ENCODE measurements around the gene SRSF9. TPM values are rescaled to one million over a fixed set of nuclear protein-coding genes. Genes with fewer than 3 reads are reported as not detected.

SRSF9 gene
- total RNA-seq, 1 experiment from 2014 or later = 244 TPM

DNA sequence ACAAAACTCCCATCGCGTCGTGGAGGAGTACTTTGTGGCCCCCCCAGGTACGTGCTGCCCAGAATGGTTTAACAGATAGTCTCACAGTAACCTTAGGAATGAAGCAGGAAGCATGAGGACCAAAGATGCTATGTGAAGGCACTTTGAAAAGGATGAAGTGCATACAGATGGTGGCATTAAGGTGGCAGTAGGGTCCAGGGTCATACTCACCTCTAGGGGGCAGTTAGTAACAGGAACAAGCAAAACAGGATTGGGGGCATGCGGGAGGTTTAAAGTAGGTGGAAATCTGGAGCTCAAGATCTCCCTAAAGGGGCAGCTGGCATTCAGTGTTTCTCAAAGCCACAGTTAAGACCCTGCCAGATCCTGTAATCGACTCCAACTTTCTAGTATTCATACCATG, 12.4 kb downstream of the SRSF9 start:
- peaks cover 92% of the 10 kb centered on the region for H3K36me3 Mint-ChIP-seq (ENCODE audit: insufficient read depth, unreplicated experiment)
- peak; percentile 47 to 48 for TF ChIP-seq CTCF (IDR thresholded peaks at IDR 0.05; ENCODE audit: insufficient read depth in 1 of 2, low read depth in 1 of 2, low read length in 1 of 2, severe bottlenecking in 1 of 2, unreplicated experiment in 1 of 2)
- ChIA-PET CTCF (interaction anchor here (0.5 to 1.5 kb wide), 5 partner anchors 8 to 178 kb away, joined by 3 to 9 read pairs (median 4); no protein-coding TSS in a partner anchor), POLR2A (interaction anchor here (0.6 to 1.1 kb wide), 2 partner anchors 9 to 12 kb away, joined by 6 to 12 read pairs; no protein-coding TSS in a partner anchor)
- DNase-seq = peak in 1 of 2 experiments; percentile 47
- no peaks in the 10 kb centered on the region for H3K27me3 Mint-ChIP-seq (ENCODE audit: insufficient read depth, unreplicated experiment)
- H3K4me3 Mint-ChIP-seq (ENCODE audit: unreplicated experiment) = no peak overlapping the region
- H3K9me3 Mint-ChIP-seq (ENCODE audit: unreplicated experiment) = no peaks in the 10 kb centered on the region
- H3K27me3 ChIP-seq (replicated peaks; ENCODE audit: control insufficient read depth, insufficient read depth, low read length) = no peaks in the 10 kb centered on the region
- H3K4me1 Mint-ChIP-seq (ENCODE audit: low read depth, unreplicated experiment) = no peaks in the 10 kb centered on the region
- H3K27ac Mint-ChIP-seq (ENCODE audit: unreplicated experiment) = peak overlapping the region; percentile 29
- no peak overlapping the region for H3K4me3 ChIP-seq (ENCODE audit: low read depth, low read length)
- H3K9me3 ChIP-seq = no peaks in the 10 kb centered on the region
- intact Hi-C loops (cut with micrococcal nuclease; ENCODE audit: unreplicated experiment) = no loop called here
- no TSS peak for BruUV-seq (replicated peaks)
- peaks cover 15% of the 10 kb centered on the region for H3K4me1 ChIP-seq
- H3K36me3 ChIP-seq (ENCODE audit: control insufficient read depth, insufficient read depth, low read length) = peaks cover 3% of the 10 kb centered on the region

DNA sequence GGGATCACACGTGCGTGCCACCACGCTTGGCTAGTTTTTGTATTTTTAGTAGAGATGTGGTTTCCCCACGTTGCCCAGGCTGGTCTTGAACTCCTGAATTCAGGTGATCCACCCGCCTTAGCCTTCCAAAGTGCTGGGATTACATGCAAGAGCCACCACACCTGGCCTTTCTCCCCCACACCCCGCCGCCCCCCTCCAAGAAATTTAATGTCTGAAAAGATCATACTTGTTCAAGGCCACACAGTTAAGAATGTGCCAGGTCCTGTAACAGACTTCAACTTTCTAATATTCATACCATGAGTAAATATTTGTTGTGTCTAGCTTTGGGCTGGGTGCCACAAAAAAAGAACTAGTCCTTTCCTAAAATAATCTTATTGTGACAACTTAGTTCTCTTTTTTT, 14.2 kb downstream of the SRSF9 start:
- ChIA-PET CTCF (no interaction called here), POLR2A (no interaction called here)
- TF ChIP-seq CTCF (IDR thresholded peaks at IDR 0.05; ENCODE audit: insufficient read depth in 1 of 2, low read depth in 1 of 2, low read length in 1 of 2, severe bottlenecking in 1 of 2, unreplicated experiment in 1 of 2) = no peak
- intact Hi-C loops (cut with micrococcal nuclease; ENCODE audit: unreplicated experiment) = no loop called here
- H3K27me3 Mint-ChIP-seq (ENCODE audit: insufficient read depth, unreplicated experiment) = no peaks in the 10 kb centered on the region
- no peaks in the 10 kb centered on the region for H3K9me3 Mint-ChIP-seq (ENCODE audit: unreplicated experiment)
- Histone ChIP-seq H3K27me3 (replicated peaks; ENCODE audit: control insufficient read depth, insufficient read depth, low read length) (no peaks in the 10 kb centered on the region), H3K36me3 (ENCODE audit: control insufficient read depth, insufficient read depth, low read length) (peaks cover 5% of the 10 kb centered on the region), H3K9me3 (no peaks in the 10 kb centered on the region), H3K4me3 (ENCODE audit: low read depth, low read length) (no peak overlapping the region), H3K4me1 (peaks cover 12% of the 10 kb centered on the region)
- no peaks in the 10 kb centered on the region for H3K4me1 Mint-ChIP-seq (ENCODE audit: low read depth, unreplicated experiment)
- BruUV-seq (replicated peaks) = no TSS peak
- H3K36me3 Mint-ChIP-seq (ENCODE audit: insufficient read depth, unreplicated experiment) = peaks cover 85% of the 10 kb centered on the region
- H3K27ac Mint-ChIP-seq (ENCODE audit: unreplicated experiment) = no peak overlapping the region
- DNase-seq = no peak
- H3K4me3 Mint-ChIP-seq (ENCODE audit: unreplicated experiment) = no peak overlapping the region

DNA sequence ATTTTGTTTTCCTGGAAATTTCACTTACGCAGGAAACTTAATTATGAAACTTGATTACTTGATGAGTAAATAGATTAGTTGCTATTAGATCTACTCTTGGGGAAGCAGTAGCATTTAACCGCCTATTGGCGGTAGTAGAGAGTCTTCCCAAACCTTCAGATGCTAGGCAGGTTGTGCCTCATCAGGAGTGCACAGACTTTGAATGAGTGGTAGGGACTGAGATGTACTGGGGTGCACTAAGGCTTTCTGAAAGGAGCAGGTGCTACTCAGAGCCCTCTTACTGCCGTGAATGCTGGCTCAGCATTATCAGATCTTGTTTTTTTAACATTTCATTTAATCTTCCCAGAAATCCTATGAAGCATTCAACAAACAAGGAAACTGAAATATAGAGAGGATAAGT, 15.6 kb downstream of the SRSF9 start:
- Mint-ChIP-seq H3K9me3 (ENCODE audit: unreplicated experiment) (no peaks in the 10 kb centered on the region), H3K4me1 (ENCODE audit: low read depth, unreplicated experiment) (no peaks in the 10 kb centered on the region), H3K36me3 (ENCODE audit: insufficient read depth, unreplicated experiment) (peaks cover 85% of the 10 kb centered on the region), H3K27me3 (ENCODE audit: insufficient read depth, unreplicated experiment) (no peaks in the 10 kb centered on the region), H3K4me3 (ENCODE audit: unreplicated experiment) (no peak overlapping the region), H3K27ac (ENCODE audit: unreplicated experiment) (no peak overlapping the region)
- peaks cover 12% of the 10 kb centered on the region for H3K4me1 ChIP-seq
- ChIA-PET CTCF (interaction anchor here (1.1 kb wide), 2 partner anchors 12 to 24 kb away, joined by 4 to 6 read pairs; no protein-coding TSS in a partner anchor), POLR2A (interaction anchor here (0.6 kb wide), 1 partner anchor 137 kb away, joined by 5 read pairs; no protein-coding TSS in a partner anchor)
- no peak for DNase-seq
- no TSS peak for BruUV-seq (replicated peaks)
- H3K27me3 ChIP-seq (replicated peaks; ENCODE audit: control insufficient read depth, insufficient read depth, low read length) = no peaks in the 10 kb centered on the region
- TF ChIP-seq CTCF (IDR thresholded peaks at IDR 0.05; ENCODE audit: insufficient read depth in 1 of 2, low read depth in 1 of 2, low read length in 1 of 2, severe bottlenecking in 1 of 2, unreplicated experiment in 1 of 2) = peak; percentile 36 to 49
- H3K9me3 ChIP-seq = no peaks in the 10 kb centered on the region
- peaks cover 6% of the 10 kb centered on the region for H3K36me3 ChIP-seq (ENCODE audit: control insufficient read depth, insufficient read depth, low read length)
- intact Hi-C loops (cut with micrococcal nuclease; ENCODE audit: unreplicated experiment) = no loop called here
- no peak overlapping the region for H3K4me3 ChIP-seq (ENCODE audit: low read depth, low read length)

Data from Caco-2 (cell line).